Testis (tissue), 2 donors: ENCODE data around the gene C11orf91.

Experiments used
- CTCF ChIP-seq, 3 experiments: fragments of 450-650 bp in 2 of 3; fragments of 200-600 bp in 1 of 3; sonication (generic) in 1 of 3; IDR thresholded peaks; one replicate each; pipeline ENCODE4 v1.5.1; 2016 to 2019; ENCODE audit warnings: antibody characterized with exemption in 3 of 3, mild to moderate bottlenecking in 2 of 3, moderate library complexity in 1 of 3
- POLR2A ChIP-seq: fragments of 450-650 bp; IDR thresholded peaks from one replicate; pipeline ENCODE4 v1.6.1; 2017; ENCODE audit warnings: antibody characterized with exemption, mild to moderate bottlenecking, moderate library complexity

GRCh38 chr11:33747979-33748378 lies 47.4 kb upstream of the C11orf91 start:
- TF ChIP-seq CTCF (IDR thresholded peaks at IDR 0.05) (no peak), POLR2A (no peak)
